Gastrocnemius medialis (tissue), 4 donors: ENCODE data around the gene MAGEE1. TPM values are rescaled to one million over a fixed set of nuclear protein-coding genes. Genes with fewer than 3 reads are reported as not detected.

Source experiments
- ATAC-seq, 2 donors: fragments of 150-250 bp; one replicate each; pipeline ENCODE4 v1.9.1; 2016
- DNase-seq, 2 donors: peaks; one replicate each; pipeline ENCODE4 v3.0.0-alpha.2; 2019
- H3K27ac ChIP-seq, 4 donors: fragments of 200-600 bp; sonication (generic); 1 replicate in 1 of 4; 2 replicates in 3 of 4; pipeline ENCODE4 v1.5.1; 2016 to 2018; ENCODE audit warnings: mild to moderate bottlenecking in 2 of 4, moderate library complexity in 1 of 4
- H3K27me3 ChIP-seq, 3 donors: fragments of 200-600 bp; sonication (generic) in 2 of 3; 1 replicate in 1 of 3; 2 replicates in 2 of 3; pipeline versions ENCODE4 v1.5.1 to v1.6.0; 2016 to 2019; ENCODE audit warnings: mild to moderate bottlenecking in 1 of 3, moderate library complexity in 1 of 3
- H3K36me3 ChIP-seq, 2 donors: fragments of 200-600 bp; sonication (generic) in 1 of 2; one replicate each; pipeline ENCODE4 v1.5.1; 2017 to 2018
- H3K4me1 ChIP-seq, 2 donors: fragments of 200-600 bp; sonication (generic) in 1 of 2; one replicate each; pipeline ENCODE4 v1.5.1; 2016 to 2017; ENCODE audit warnings: mild to moderate bottlenecking in 2 of 2
- H3K4me3 ChIP-seq, 4 donors: fragments of 200-600 bp; sonication (generic) in 3 of 4; 1 replicate in 1 of 4; 2 replicates in 3 of 4; pipeline ENCODE4 v1.5.1; 2016 to 2019; ENCODE audit warnings: mild to moderate bottlenecking in 2 of 4
- H3K9me3 ChIP-seq, 3 donors: fragments of 200-600 bp; sonication (generic) in 2 of 3; 1 replicate in 1 of 3; 2 replicates in 2 of 3; pipeline ENCODE4 v1.5.1; 2016 to 2019
- CTCF ChIP-seq, 5 experiments: fragments of 450-650 bp in 3 of 5; fragments of 200-600 bp in 2 of 5; sonication (generic) in 2 of 5; IDR thresholded peaks in 4 of 5; conservative IDR thresholded peaks in 1 of 5; 1 replicate in 4 of 5; 2 replicates in 1 of 5; pipeline ENCODE4 v1.5.1; 2016 to 2019; ENCODE audit warnings: antibody characterized with exemption in 5 of 5, mild to moderate bottlenecking in 3 of 5, moderate library complexity in 3 of 5
- POLR2A ChIP-seq, 2 donors: fragments of 450-650 bp; IDR thresholded peaks; one replicate each; pipeline ENCODE4 v1.6.1; 2017; ENCODE audit warnings: antibody characterized with exemption in 2 of 2, mild to moderate bottlenecking in 2 of 2, moderate library complexity in 2 of 2
- in situ Hi-C, 4 donors: fragments of 200-750 bp; cut with MboI; loops; one replicate each; pipeline versions ENCODE4 v1.15.0 to v1.8.0; 2017; ENCODE audit warnings: low sequenced_read_pairs in 4 of 4
- intact Hi-C: fragments of 100-400 bp; cut with DNase I; formaldehyde crosslinking; loops from one replicate; pipeline ENCODE4 v1.15.1; 2023; ENCODE audit warnings: low total_unique reads
- total RNA-seq, 4 donors: library from RNA; depleted of rRNA; stranded (reverse); fragments of >200 nt; gene quantifications; one replicate each; pipeline versions ENCODE4 v1.1.0 to v1.2.3, GENCODE V29; 2016

Gene MAGEE1
- total RNA-seq, 4 donors from 2014 or later = 0.29 to 0.65 (median 0.52) TPM

GRCh38 chrX:76453737-76454406 lies 26.4 kb downstream of the MAGEE1 start:
- Histone ChIP-seq H3K9me3 (no peaks in the 10 kb centered on the region), H3K27ac (no peak overlapping the region), H3K4me1 (no peaks in the 10 kb centered on the region), H3K4me3 (no peak overlapping the region), H3K36me3 (no peaks in the 10 kb centered on the region), H3K27me3 (no peaks in the 10 kb centered on the region)
- TF ChIP-seq POLR2A (IDR thresholded peaks at IDR 0.05) (no peak), CTCF (IDR thresholded peaks at IDR 0.05 in 4 of 5, conservative IDR thresholded peaks at IDR 0.05 in 1 of 5) (no peak)
- DNase-seq (no peak), ATAC-seq (no peak)
- in situ Hi-C loops (loop anchor here in 1 of 4 donors (25.0 kb wide), 1 partner anchor 167 kb away; no protein-coding TSS in a partner anchor), intact Hi-C loops (no loop called here)

- intact Hi-C loops = no loop called here
These were observed 27.0 kb downstream of the MAGEE1 start for GRCh38 chrX:76454456-76454927.

GRCh38 chrX:76477353-76477752 lies 49.8 kb downstream of the MAGEE1 start:
- Histone ChIP-seq H3K9me3 (no peaks in the 10 kb centered on the region), H3K27me3 (no peaks in the 10 kb centered on the region), H3K36me3 (no peaks in the 10 kb centered on the region), H3K4me1 (no peaks in the 10 kb centered on the region), H3K27ac (no peak overlapping the region), H3K4me3 (no peak overlapping the region)
- in situ Hi-C loops (no loop called here), intact Hi-C loops (no loop called here)
- TF ChIP-seq POLR2A (IDR thresholded peaks at IDR 0.05) (no peak), CTCF (IDR thresholded peaks at IDR 0.05 in 4 of 5, conservative IDR thresholded peaks at IDR 0.05 in 1 of 5) (no peak)
- DNase-seq (no peak), ATAC-seq (no peak)

More at GRCh38 chrX:76454456-76454927, 27.0 kb downstream of the MAGEE1 start:
- in situ Hi-C loops = loop anchor here in 1 of 4 donors (25.0 kb wide), 1 partner anchor 167 kb away; no protein-coding TSS in a partner anchor
- H3K27me3 ChIP-seq = no peaks in the 10 kb centered on the region
- no peak overlapping the region for H3K4me3 ChIP-seq
- peak in 4 of 5 experiments; percentile 17 to 47 (median 34) for TF ChIP-seq CTCF (IDR thresholded peaks at IDR 0.05 in 4 of 5, conservative IDR thresholded peaks at IDR 0.05 in 1 of 5)
- TF ChIP-seq POLR2A (IDR thresholded peaks at IDR 0.05) = no peak
- no peaks in the 10 kb centered on the region for H3K9me3 ChIP-seq
- H3K36me3 ChIP-seq = no peaks in the 10 kb centered on the region
- DNase-seq (no peak), ATAC-seq (no peak)
- H3K4me1 ChIP-seq = no peaks in the 10 kb centered on the region
- H3K27ac ChIP-seq = no peak overlapping the region
